DOHH2 (cell line): Measurements from ENCODE around the gene EPS8.

Experiments
- H3F3A ChIP-seq: fragments of 200-600 bp; sonication (generic), shearing (Covaris generic); 2 replicates; pipeline ENCODE4 v1.6.0; 2016; ENCODE audit warnings: antibody characterized with exemption, mild to moderate bottlenecking; ENCODE audit not compliant: control insufficient read depth, insufficient read depth
- H3K27ac ChIP-seq: fragments of 200-600 bp; sonication (generic); 2 replicates; pipeline ENCODE4 v1.5.1; 2014; ENCODE audit warnings: low read depth, mild to moderate bottlenecking, low read length, moderate library complexity
- H3K27me3 ChIP-seq: fragments of 200-600 bp; sonication (generic); 2 replicates; pipeline ENCODE4 v1.6.1; 2014; ENCODE audit warnings: mild to moderate bottlenecking, low read length, mixed read lengths; ENCODE audit not compliant: control insufficient read depth
- H3K36me3 ChIP-seq: fragments of 200-600 bp; sonication (generic); 2 replicates; pipeline ENCODE4 v1.6.1; 2014; ENCODE audit warnings: mild to moderate bottlenecking, low read length, moderate library complexity, mixed read lengths; ENCODE audit not compliant: control insufficient read depth
- H3K4me1 ChIP-seq: fragments of 200-600 bp; sonication (generic); 2 replicates; pipeline ENCODE4 v1.6.1; 2014; ENCODE audit warnings: mild to moderate bottlenecking, low read length, mixed read lengths; ENCODE audit not compliant: control insufficient read depth
- H3K4me2 ChIP-seq: fragments of 200-600 bp; sonication (generic); 2 replicates; pipeline ENCODE4 v1.6.0; 2014; ENCODE audit warnings: mild to moderate bottlenecking, low read length, moderate library complexity
- H3K4me3 ChIP-seq: fragments of 200-600 bp; sonication (generic); 2 replicates; pipeline ENCODE4 v1.5.1; 2014; ENCODE audit warnings: mild to moderate bottlenecking, low read length, mixed read lengths
- H3K79me2 ChIP-seq: fragments of 200-600 bp; sonication (generic); 2 replicates; pipeline ENCODE4 v1.6.1; 2014; ENCODE audit warnings: mild to moderate bottlenecking, low read length, mixed read lengths; ENCODE audit not compliant: control insufficient read depth
- H3K9me2 ChIP-seq: fragments of 200-600 bp; sonication (generic); replicated peaks from 2 replicates; pipeline ENCODE4 v1.6.1; 2014; ENCODE audit warnings: mild to moderate bottlenecking, low read length, mixed read lengths; ENCODE audit not compliant: control insufficient read depth
- H3K9me3 ChIP-seq: fragments of 200-600 bp; sonication (generic); 2 replicates; pipeline ENCODE4 v1.6.1; 2014; ENCODE audit warnings: antibody characterized with exemption, low read length, mixed read lengths; ENCODE audit not compliant: control insufficient read depth, insufficient read depth
- H4K20me1 ChIP-seq: fragments of 200-600 bp; sonication (generic); 2 replicates; pipeline ENCODE4 v1.6.0; 2014; ENCODE audit warnings: low read depth, mild to moderate bottlenecking, antibody characterized with exemption, low read length, moderate library complexity; ENCODE audit not compliant: control insufficient read depth, insufficient read depth
- CTCF ChIP-seq: fragments of 200-600 bp; sonication (generic); IDR thresholded peaks from one replicate; pipeline ENCODE4 v1.5.1; 2014; ENCODE audit warnings: antibody characterized with exemption, mild to moderate bottlenecking, low read depth, low read length; ENCODE audit not compliant: poor library complexity, severe bottlenecking
- EZH2phosphoT487 ChIP-seq: fragments of 200-600 bp; sonication (generic); IDR thresholded peaks from 2 replicates; pipeline ENCODE4 v1.6.1; 2017; ENCODE audit warnings: borderline replicate concordance, mild to moderate bottlenecking, antibody characterized with exemption, low read length, moderate library complexity, mixed read lengths

EPS8 gene

GRCh38 chr12:15664491-15664890 lies 124.7 kb downstream of the EPS8 start:
- Histone ChIP-seq H3K9me2 (no peaks in the 10 kb centered on the region), H3K4me2 (no peak overlapping the region), H3K27ac (no peak overlapping the region), H3K79me2 (no peaks in the 10 kb centered on the region), H3K4me3 (no peak overlapping the region), H4K20me1 (no peaks in the 10 kb centered on the region), H3F3A (no peaks in the 10 kb centered on the region), H3K4me1 (no peaks in the 10 kb centered on the region), H3K36me3 (no peaks in the 10 kb centered on the region), H3K9me3 (no peaks in the 10 kb centered on the region), H3K27me3 (no peaks in the 10 kb centered on the region)
- TF ChIP-seq EZH2phosphoT487, result no peak
- TF ChIP-seq CTCF, result no peak

GRCh38 chr12:15662983-15663659 lies 126.1 kb downstream of the EPS8 start:
- no peak overlapping the region for H3K4me3 ChIP-seq
- H4K20me1 ChIP-seq, result no peaks in the 10 kb centered on the region
- H3K4me2 ChIP-seq, result no peak overlapping the region
- H3F3A ChIP-seq, result no peaks in the 10 kb centered on the region
- no peaks in the 10 kb centered on the region for H3K27me3 ChIP-seq
- H3K27ac ChIP-seq, result no peak overlapping the region
- TF ChIP-seq EZH2phosphoT487 (no peak), CTCF (no peak)
- no peaks in the 10 kb centered on the region for H3K9me3 ChIP-seq
- H3K4me1 ChIP-seq, result no peaks in the 10 kb centered on the region
- no peaks in the 10 kb centered on the region for H3K79me2 ChIP-seq
- H3K9me2 ChIP-seq, result no peaks in the 10 kb centered on the region
- H3K36me3 ChIP-seq, result no peaks in the 10 kb centered on the region

GRCh38 chr12:15662303-15662980 lies 126.7 kb downstream of the EPS8 start:
- TF ChIP-seq CTCF, result no peak
- TF ChIP-seq EZH2phosphoT487, result no peak
- H3K9me2 ChIP-seq, result no peaks in the 10 kb centered on the region
- no peaks in the 10 kb centered on the region for H4K20me1 ChIP-seq
- H3K27ac ChIP-seq, result no peak overlapping the region
- no peaks in the 10 kb centered on the region for H3K27me3 ChIP-seq
- H3K36me3 ChIP-seq, result no peaks in the 10 kb centered on the region
- H3K4me1 ChIP-seq, result no peaks in the 10 kb centered on the region
- H3K4me2 ChIP-seq, result no peak overlapping the region
- no peaks in the 10 kb centered on the region for H3K9me3 ChIP-seq
- H3K4me3 ChIP-seq, result no peak overlapping the region
- H3K79me2 ChIP-seq, result no peaks in the 10 kb centered on the region
- H3F3A ChIP-seq, result no peaks in the 10 kb centered on the region
